LHCN-M2 (cell line): ENCODE measurements around the gene USP30. TPM values are rescaled to one million over a fixed set of nuclear protein-coding genes. Genes with fewer than 3 reads are reported as not detected.

ENCODE experiments used
- DNase-seq: peaks from one replicate; pipeline ENCODE4 v3.0.0-alpha.2; 2012; ENCODE audit warnings: low read depth
- total RNA-seq: library from RNA; depleted of rRNA; stranded (reverse); fragments of >200 nt; gene quantifications from 2 replicates; pipeline ENCODE4 v1.2.3, GENCODE V29; 2014

The USP30 gene
- total RNA-seq, 1 experiment from 2014 or later: 7.6 TPM

GRCh38 chr12:109097435-109098182 lies 45.2 kb downstream of the USP30 start, which contains the start of gene UNG:
TSS of gene UNG (plus strand) at chr12:109097597. CDS start at chr12:109097680, 83 bp downstream.
- peak; percentile 93 for DNase-seq

DNA sequence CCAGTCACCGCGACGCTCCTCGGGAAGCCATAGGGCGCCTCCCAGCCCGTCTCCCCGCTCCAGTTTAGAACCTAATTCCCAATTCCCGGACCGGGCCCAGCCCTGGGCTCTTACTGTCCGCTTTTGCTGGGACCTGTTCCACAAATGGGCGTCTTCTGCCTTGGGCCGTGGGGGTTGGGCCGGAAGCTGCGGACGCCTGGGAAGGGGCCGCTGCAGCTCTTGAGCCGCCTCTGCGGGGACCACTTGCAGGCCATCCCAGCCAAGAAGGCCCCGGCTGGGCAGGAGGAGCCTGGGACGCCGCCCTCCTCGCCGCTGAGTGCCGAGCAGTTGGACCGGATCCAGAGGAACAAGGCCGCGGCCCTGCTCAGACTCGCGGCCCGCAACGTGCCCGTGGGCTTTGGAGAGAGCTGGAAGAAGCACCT lies 45.8 kb downstream of the USP30 start:
- DNase-seq: peak; percentile 52

- no peak for DNase-seq
These were observed 46.3 kb downstream of the USP30 start for GRCh38 chr12:109098651-109099050.

- no peak for DNase-seq
These were observed 47.1 kb downstream of the USP30 start for GRCh38 chr12:109099431-109100020.

GRCh38 chr12:109100741-109101140 lies 48.4 kb downstream of the USP30 start:
- DNase-seq: no peak

DNA sequence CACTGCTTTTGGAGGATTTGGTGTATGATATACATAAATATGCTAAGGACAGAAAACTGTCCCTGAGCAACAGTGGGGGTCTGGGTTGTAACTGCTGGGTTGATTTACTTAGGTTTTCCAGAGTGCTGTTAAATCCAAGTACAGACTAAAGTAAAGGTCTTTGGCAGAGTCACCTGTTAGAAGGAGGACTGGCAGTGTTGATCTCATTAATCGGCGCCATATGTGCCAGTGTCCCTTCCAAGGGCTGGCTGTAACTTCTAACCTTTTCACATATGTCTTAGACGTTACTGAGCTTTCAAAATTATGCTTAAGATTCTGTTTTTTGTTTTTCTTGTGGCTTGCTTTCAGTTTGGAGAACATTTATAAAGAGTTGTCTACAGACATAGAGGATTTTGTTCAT lies 50.1 kb downstream of the USP30 start:
- no peak for DNase-seq

GRCh38 chr12:109105176-109105575 lies 52.8 kb downstream of the USP30 start:
- no peak for DNase-seq

GRCh38 chr12:109109746-109110350 lies 57.5 kb downstream of the USP30 start:
- DNase-seq: no peak

GRCh38 chr12:109110988-109111495 lies 58.7 kb downstream of the USP30 start:
- peak; percentile 43 for DNase-seq

DNA sequence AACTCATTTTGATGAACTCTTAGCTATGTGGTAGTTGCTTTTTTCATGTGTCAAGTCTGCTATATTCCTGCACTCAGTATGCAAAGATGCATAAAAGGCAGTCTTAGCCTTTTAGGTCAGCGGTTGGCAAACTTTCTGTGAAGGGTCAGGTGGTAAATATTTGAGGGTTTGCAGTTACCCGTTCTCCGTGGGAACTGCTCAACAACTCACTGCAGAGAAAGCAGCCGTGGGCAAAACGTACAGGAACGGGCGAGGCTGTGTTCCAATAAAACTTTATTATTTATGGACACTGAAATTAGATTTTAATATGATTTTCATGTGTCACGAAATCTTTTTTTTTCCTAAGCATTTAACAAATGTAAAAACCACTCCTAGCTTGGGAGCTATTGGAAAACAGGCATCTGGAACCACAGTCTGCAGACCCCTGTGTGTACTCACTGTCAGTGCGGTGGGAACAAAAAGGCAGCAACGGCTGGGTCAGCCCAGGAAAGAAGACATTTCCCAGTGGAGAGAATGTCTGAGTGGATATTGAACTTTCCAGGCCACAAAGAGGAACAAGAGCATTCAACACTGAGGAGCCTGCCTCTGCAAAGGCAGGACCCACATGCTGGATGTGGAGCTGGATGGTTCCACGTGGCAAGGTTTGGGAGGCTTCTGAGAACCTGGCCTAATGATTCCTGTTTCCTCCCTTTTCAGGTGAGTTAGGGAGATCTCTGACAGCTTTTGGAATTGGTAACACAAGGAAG lies 60.5 kb downstream of the USP30 start:
- no peak for DNase-seq

DNA sequence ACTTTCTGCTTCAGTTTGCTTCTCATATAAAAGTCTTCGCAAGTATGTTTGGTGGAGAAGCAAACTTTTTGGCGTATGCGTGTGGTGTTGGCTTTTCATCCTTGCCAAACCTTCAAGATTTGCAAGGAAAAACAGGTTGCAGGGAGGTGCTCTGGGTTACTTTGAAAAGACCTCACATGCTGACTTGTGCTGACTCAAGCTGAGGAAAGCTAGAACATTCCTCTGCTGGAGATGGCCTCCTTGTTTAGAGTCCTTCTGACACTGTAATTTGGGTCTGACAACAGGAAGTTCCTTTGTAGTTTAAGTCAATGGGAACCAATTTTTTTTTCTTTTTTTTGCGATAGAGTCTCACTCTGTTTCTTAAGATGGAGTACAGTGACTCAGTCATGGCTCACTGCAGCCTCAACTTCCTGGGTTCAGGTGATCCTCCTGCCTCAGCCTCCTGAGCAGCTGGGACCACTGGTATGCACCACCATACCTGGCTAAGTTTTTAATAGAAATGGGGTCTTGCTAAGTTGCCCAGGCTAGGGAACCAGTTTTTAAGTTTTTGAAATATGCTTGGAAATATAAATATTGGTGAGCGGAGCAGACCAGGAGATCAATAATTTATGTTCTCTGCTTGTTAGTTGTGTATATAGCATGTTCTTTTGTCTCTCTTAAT lies 61.4 kb downstream of the USP30 start:
- no peak for DNase-seq

- DNase-seq: no peak
These were observed 62.3 kb downstream of the USP30 start for GRCh38 chr12:109114644-109115043.

- DNase-seq: no peak
These were observed 63.0 kb downstream of the USP30 start for GRCh38 chr12:109115404-109115757.

GRCh38 chr12:109115758-109116610 lies 63.6 kb downstream of the USP30 start, which contains the start of gene ACACB:
TSS of gene ACACB (plus strand) at chr12:109116587. CDS start at chr12:109139406, 22,819 bp downstream.
- no peak for DNase-seq

- no peak for DNase-seq
These were observed 64.2 kb downstream of the USP30 start for GRCh38 chr12:109116611-109116949.

- DNase-seq: no peak
These were observed 67.7 kb downstream of the USP30 start for GRCh38 chr12:109120095-109120494.

DNA sequence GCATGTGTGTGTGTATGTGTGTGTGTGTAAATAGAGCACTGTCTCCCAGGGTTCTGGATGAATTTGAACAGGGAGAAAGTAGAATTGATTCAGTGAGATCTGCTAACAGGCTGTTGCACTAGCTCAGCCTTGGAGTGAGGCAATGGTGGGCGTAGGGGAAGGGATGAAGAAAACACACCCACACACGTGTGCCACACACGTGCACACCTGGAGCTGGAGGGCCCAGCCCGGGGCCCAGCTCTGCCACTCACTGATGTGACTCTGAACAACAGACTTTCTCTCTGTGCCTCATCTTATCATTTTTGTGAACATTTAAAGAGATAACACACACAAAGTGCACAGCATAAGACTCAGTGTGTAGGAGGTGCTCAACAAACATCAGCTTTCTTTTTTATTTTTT lies 68.2 kb downstream of the USP30 start:
- no peak for DNase-seq

GRCh38 chr12:109121346-109121880 lies 69.0 kb downstream of the USP30 start:
- DNase-seq: no peak

GRCh38 chr12:109124878-109125648 lies 72.7 kb downstream of the USP30 start:
- no peak for DNase-seq
